ENCODE data around the gene ATXN7.

The ATXN7 gene

DNA sequence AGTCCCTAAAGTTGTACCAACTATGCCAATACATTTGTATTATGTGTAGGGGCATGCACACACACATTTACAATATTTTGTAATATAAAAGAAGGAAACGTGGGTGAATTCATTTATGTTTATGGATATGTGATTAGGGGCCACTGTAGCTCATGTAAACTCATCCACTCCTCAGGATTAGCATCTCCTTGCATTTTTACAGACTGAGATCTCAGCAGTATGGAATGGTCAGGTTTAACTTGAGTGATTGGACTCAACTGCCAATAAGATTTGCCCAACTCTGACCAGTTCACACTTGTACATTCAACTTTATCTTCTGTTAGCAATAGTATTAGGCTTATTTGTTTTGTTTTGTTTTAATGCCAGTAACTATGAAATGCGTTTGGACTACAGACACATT lies 123.2 kb downstream of the ATXN7 start:
- ATAC-seq: no peak
- H3K4me3 Mint-ChIP-seq: no peak overlapping the region
- peaks cover 20% of the 10 kb centered on the region for H3K36me3 Mint-ChIP-seq
- H3K4me1 Mint-ChIP-seq: peaks cover 25% of the 10 kb centered on the region
- H3K9me3 Mint-ChIP-seq: no peaks in the 10 kb centered on the region
- no peak for DNase-seq (ENCODE audit: low spot score in 2 of 2)
- peak overlapping the region; percentile 57 for H3K27ac Mint-ChIP-seq

DNA sequence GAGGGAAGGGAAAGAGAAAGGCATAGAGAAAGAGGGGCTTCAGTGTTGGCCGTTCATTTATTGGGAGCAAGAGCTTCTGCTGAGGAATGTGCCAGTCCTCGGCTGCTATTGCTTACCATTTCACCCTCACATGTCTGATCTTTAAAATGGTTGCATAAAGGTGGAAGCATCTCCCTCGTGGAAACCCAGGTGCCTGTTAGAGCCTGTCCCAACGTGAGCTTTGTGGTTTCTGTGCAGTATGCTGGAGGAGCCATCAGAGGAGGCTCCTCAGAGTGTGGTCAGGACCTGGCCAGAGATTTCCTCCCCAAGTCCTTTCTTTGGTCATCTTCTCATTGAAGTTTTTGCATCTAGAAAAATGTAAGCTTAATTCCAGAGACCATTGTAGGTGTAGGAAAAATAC lies 125.3 kb downstream of the ATXN7 start:
- Mint-ChIP-seq H3K9me3 (no peaks in the 10 kb centered on the region), H3K4me3 (no peak overlapping the region), H3K36me3 (no peaks in the 10 kb centered on the region), H3K4me1 (peaks cover 25% of the 10 kb centered on the region), H3K27ac (peak overlapping the region; percentile 19)
- ATAC-seq (no peak), DNase-seq (ENCODE audit: low spot score in 2 of 2) (no peak)

DNA sequence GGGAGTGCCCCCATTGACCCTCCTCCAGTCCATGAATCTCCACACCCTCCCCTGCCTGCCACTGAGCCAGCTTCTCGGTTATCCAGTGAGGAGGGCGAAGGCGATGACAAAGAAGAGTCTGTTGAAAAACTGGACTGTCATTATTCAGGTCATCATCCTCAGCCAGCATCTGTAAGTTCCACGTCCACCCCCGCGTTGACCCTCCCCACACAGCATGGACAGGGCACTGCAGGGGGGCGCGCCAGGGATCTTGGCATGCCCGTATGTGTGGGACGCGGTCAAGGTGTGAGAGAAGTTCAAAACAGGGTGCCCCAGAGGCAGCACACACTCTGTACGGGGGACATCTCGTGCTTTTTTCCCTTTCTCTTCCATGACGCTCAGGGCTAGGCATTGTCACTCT lies 126.5 kb downstream of the ATXN7 start:
- DNase-seq (ENCODE audit: low spot score in 2 of 2) (no peak), ATAC-seq (no peak)
- H3K27ac Mint-ChIP-seq: peak overlapping the region; percentile 85
- no peak overlapping the region for H3K4me3 Mint-ChIP-seq
- H3K9me3 Mint-ChIP-seq: no peaks in the 10 kb centered on the region
- H3K4me1 Mint-ChIP-seq: peaks cover 16% of the 10 kb centered on the region
- H3K36me3 Mint-ChIP-seq: no peaks in the 10 kb centered on the region

DNA sequence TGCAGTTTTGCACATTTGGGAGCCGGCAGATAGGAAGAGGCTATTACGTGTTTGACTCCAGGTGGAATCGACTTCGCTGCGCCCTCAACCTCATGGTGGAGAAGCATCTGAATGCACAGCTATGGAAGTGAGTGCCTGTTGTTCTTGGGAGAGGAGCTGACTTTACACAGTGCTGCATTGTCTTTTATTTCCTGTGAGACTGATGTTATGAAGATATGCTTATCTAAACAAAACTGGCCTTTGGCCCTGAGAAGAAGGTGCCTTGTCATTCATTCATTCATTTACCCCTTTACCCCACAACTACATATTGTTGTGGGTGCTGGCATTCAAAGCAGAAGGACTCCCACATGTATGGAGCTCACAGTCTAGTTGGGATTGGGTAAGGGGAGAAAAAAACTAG lies 127.1 kb downstream of the ATXN7 start:
- H3K36me3 Mint-ChIP-seq: no peaks in the 10 kb centered on the region
- ATAC-seq (no peak), DNase-seq (ENCODE audit: low spot score in 2 of 2) (no peak)
- peak overlapping the region; percentile 85 for H3K27ac Mint-ChIP-seq
- no peak overlapping the region for H3K4me3 Mint-ChIP-seq
- peaks cover 15% of the 10 kb centered on the region for H3K4me1 Mint-ChIP-seq
- H3K9me3 Mint-ChIP-seq: no peaks in the 10 kb centered on the region

DNA sequence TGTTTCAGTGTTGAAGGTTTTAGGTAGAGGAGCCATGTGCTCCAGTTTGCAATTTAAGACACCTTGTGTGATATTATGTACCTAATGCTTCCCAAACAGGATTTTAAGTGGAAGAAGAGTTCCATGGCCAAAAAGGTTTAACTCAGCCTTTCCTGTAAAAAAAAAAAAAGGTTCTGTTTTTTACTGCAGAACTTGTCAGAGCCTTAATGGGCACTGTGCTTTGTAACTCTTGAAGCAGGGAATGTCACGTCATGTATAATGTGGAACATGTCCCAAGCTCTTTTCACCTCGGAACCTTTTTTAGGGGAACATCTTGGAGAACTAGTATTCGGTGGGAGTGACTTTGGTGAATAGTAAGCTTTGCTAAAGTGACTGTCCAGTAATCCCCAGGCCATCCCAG lies 128.0 kb downstream of the ATXN7 start:
- no peak overlapping the region for H3K4me3 Mint-ChIP-seq
- H3K4me1 Mint-ChIP-seq: peaks cover 16% of the 10 kb centered on the region
- no peaks in the 10 kb centered on the region for H3K36me3 Mint-ChIP-seq
- DNase-seq (ENCODE audit: low spot score in 2 of 2): no peak
- peak overlapping the region; percentile 85 for H3K27ac Mint-ChIP-seq
- H3K9me3 Mint-ChIP-seq: no peaks in the 10 kb centered on the region
- ATAC-seq: no peak

DNA sequence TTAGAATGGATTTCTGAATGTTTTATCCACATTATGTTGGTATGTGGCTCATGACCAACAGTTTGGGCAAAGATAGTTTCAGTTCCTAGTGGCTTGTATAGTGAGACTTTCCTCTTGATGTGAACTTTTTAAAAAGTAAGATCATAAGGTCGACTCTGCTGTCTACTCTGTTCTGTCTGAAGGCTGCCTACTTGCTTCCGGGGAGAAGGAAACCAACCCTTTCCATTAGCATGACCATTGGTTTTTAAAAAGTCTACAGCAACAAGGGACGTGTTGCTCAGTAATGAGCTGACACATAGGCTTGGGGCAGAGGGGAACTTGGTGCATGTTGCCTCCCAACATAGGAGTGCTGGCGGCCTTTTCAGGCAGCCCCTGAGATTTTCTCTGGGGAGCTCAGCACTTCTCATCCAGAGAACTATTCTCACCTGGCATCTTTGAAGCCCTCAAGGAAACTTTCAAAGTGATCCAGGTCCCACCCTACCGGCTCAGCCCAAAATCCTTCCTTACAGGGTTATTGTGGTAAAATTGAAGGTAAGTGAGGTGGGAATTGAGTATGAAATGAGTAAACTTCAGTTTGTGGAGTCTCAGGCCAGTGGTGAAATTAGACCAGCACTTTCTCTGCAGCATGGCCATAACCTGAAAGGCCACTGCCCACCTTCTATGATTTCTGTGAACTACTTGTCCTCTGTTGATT lies 129.0 kb downstream of the ATXN7 start:
- H3K4me1 Mint-ChIP-seq: peaks cover 16% of the 10 kb centered on the region

DNA sequence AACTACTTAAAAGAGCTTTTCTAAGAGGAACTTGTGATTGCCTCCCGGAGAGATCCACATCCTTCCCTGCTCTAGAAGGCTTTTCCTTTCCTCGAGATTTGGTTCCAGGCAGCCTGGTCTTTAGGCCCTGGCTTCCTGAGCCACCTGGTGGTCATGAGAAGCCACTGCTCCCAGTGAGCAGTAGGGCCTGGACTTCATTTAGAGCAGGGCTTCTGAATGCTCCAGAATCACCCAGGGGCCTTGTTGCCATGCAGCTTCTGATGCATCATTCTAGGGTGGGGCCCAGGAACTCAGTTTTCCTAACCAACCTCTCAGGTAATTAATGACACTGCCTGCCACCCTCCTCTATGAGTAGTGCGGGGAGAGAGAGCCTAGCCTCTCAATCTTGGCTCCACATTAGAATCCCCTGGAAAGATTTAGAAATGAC lies 130.0 kb downstream of the ATXN7 start:
- Mint-ChIP-seq H3K4me3 (no peak overlapping the region), H3K4me1 (peaks cover 16% of the 10 kb centered on the region), H3K27ac (peak overlapping the region; percentile 86), H3K36me3 (no peaks in the 10 kb centered on the region), H3K9me3 (no peaks in the 10 kb centered on the region)
- ATAC-seq: peak; percentile 87
- peak; percentile 24 to 57 for DNase-seq (ENCODE audit: low spot score in 2 of 2)

More for the DNA sequence above, 129.0 kb downstream of the ATXN7 start:
- H3K27ac Mint-ChIP-seq: peak overlapping the region; percentile 86
- H3K36me3 Mint-ChIP-seq: no peaks in the 10 kb centered on the region
- H3K4me3 Mint-ChIP-seq: no peak overlapping the region
- no peak for DNase-seq (ENCODE audit: low spot score in 2 of 2)
- no peaks in the 10 kb centered on the region for H3K9me3 Mint-ChIP-seq
- ATAC-seq: no peak

DNA sequence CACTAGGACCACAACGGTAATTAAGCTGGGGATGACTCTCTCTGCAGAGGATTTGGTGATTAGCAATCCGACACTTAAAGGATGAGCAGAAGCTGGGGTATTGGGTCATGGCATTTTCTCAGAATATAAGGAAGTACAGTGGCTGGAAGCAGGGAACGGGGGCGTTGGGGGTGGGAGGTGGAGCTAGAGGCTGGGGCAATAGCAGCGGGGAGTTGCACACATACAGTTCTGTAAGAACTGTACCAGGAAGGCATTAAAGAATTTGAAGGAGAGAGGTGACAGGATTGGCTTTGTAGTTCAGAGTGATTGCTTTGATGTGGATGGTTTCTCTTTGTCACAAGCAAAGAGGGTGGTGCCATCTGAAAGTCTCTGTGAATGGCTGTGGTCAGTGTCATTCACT lies 131.4 kb downstream of the ATXN7 start:
- no peaks in the 10 kb centered on the region for H3K9me3 Mint-ChIP-seq
- H3K4me1 Mint-ChIP-seq: peaks cover 16% of the 10 kb centered on the region
- DNase-seq (ENCODE audit: low spot score in 2 of 2) (no peak), ATAC-seq (no peak)
- H3K36me3 Mint-ChIP-seq: no peaks in the 10 kb centered on the region
- peak overlapping the region; percentile 92 for H3K27ac Mint-ChIP-seq
- no peak overlapping the region for H3K4me3 Mint-ChIP-seq

DNA sequence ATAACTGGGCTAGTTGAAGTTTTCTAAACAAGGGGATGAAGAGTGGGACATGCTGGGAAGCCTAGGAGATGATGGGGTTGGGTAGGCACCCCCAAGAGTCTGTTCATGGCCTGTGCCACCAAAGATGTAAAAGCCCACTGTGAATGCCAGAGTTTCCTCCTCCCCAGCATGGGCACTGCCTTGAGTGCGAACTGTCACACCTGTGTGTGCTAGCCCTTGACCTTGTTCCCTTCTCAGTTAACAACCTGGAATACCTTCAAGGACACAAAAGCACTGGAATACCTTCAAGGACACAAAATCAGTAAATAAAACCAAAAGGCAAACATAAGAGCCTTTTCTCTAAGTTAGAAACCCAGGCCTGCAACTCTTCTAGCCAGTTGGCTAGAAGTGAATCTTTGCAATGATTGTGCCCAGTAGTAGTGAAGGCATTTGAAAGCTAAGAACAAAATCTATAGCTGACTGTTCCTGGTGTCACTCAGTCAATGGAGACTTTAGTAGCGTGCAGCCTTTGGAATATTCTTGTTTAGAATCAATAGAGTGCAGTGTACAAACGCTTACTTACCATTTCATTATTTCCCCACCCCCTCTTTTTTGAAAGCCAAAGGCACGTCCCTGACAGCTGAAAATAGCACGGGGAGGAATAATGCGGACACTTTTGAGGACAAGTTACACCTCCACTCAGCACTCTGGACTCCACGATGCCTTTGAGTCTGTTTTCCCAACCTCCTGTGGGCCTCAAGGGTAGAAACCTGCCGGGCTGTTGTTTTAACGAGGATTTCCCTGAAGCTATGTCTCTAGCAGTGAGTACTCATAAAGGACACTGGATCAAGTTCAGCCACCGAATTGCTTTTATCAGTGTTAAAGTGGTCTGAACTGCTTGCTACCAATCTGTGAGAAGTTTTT lies 135.4 kb downstream of the ATXN7 start:
- H3K36me3 Mint-ChIP-seq: no peaks in the 10 kb centered on the region
- no peak overlapping the region for H3K4me3 Mint-ChIP-seq
- H3K27ac Mint-ChIP-seq: peak overlapping the region; percentile 56
- H3K4me1 Mint-ChIP-seq: peaks cover 11% of the 10 kb centered on the region
- H3K9me3 Mint-ChIP-seq: no peaks in the 10 kb centered on the region
- no peak for DNase-seq (ENCODE audit: low spot score in 2 of 2)
- ATAC-seq: no peak

DNA sequence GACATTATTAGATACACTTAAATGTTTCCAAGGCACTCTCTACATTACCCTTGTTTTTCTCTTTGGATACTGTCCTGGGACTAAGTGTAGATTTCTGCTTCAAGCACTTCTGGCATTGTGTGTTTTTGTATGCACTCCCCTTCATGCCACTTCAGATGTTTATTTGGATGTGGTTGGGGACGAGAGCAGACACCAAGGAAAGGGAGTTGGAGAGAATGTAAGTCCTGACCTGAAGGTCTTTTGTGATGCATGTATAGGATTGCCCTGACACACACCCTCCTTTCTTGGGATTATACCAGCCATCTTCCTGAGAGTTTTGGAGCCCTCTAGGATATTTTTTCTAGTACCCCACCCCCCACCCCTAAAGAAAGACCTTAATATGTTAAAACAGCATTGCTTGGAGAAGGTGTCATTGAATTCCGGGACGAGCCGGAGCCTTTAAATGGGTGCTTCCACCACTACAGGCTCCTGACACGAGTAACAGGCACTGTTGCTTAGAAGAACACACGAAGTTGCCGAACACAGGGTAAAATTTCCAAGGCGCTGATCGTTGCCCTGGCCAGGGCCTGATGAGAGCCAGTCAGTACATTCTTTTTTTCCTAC lies 136.9 kb downstream of the ATXN7 start:
- Mint-ChIP-seq H3K9me3 (no peaks in the 10 kb centered on the region), H3K4me1 (peaks cover 8% of the 10 kb centered on the region), H3K4me3 (no peak overlapping the region), H3K36me3 (no peaks in the 10 kb centered on the region), H3K27ac (peak overlapping the region; percentile 2)
- no peak for ATAC-seq
- no peak for DNase-seq (ENCODE audit: low spot score in 2 of 2)

DNA sequence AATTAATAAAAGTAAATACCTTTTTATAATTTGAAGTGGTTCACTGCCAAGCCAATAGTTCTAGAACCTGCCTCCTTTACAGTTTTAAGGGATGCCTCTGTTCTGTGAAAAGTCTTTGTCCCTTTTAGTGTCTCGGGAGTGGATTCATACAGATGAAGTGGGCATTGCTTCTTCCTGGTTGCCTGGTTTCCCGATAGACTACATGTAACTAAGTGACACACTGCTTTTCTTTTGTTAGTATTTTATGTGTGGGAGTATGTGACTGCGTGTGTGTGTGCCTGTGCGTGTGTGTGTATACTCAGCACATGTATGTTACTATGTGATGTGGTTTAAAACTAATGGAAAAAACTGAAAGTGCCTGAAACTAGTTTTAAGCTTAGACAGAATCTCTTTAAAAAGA lies 138.6 kb downstream of the ATXN7 start:
- Mint-ChIP-seq H3K4me1 (no peaks in the 10 kb centered on the region), H3K27ac (peak overlapping the region; percentile 10), H3K9me3 (no peaks in the 10 kb centered on the region), H3K4me3 (no peak overlapping the region), H3K36me3 (no peaks in the 10 kb centered on the region)
- DNase-seq (ENCODE audit: low spot score in 2 of 2): no peak
- ATAC-seq: no peak

DNA sequence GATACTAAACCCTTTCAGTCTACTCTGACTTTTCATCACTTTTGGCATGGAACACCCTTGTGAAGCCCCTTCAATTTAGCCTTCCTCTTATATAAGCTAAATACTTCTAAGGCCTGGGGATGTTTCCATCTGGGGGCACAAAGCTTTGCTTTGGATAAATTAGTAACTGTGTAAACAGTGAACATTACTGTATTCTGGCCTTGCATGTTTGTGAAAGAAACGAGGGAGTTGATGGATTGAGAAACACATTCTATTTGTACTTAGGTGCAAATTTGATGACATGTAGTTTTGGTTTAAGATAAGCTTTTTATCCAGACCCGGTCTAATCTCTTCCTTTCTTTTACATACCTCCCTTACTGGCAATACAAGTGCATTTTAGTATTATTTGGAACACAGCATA lies 139.9 kb downstream of the ATXN7 start:
- H3K27ac Mint-ChIP-seq: no peak overlapping the region
- no peaks in the 10 kb centered on the region for H3K4me1 Mint-ChIP-seq
- no peak for DNase-seq (ENCODE audit: low spot score in 2 of 2)
- no peaks in the 10 kb centered on the region for H3K36me3 Mint-ChIP-seq
- no peak for ATAC-seq
- H3K4me3 Mint-ChIP-seq: no peak overlapping the region
- no peaks in the 10 kb centered on the region for H3K9me3 Mint-ChIP-seq

DNA sequence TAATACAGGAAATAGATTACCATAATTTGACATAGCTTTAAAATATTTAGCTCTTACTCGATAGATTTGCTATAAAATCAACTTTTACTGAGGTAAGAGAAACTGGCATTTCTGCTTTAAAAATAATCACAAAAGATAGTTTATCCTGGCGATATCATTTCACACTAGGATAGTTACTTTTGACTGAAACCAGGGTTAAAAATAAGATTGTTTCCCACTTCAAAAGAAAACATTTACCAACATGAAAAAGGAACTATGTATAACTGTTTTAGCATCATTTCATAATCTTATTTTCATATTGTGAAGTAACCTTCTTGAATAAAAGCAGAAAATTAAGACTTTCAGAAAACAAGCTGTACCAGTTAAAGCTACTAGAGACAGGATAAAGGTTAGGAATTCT lies 144.3 kb downstream of the ATXN7 start:
- H3K4me3 Mint-ChIP-seq: no peak overlapping the region
- no peak for ATAC-seq
- peaks cover 6% of the 10 kb centered on the region for H3K4me1 Mint-ChIP-seq
- no peak overlapping the region for H3K27ac Mint-ChIP-seq
- DNase-seq (ENCODE audit: low spot score in 2 of 2): no peak
- H3K9me3 Mint-ChIP-seq: no peaks in the 10 kb centered on the region
- no peaks in the 10 kb centered on the region for H3K36me3 Mint-ChIP-seq

DNA sequence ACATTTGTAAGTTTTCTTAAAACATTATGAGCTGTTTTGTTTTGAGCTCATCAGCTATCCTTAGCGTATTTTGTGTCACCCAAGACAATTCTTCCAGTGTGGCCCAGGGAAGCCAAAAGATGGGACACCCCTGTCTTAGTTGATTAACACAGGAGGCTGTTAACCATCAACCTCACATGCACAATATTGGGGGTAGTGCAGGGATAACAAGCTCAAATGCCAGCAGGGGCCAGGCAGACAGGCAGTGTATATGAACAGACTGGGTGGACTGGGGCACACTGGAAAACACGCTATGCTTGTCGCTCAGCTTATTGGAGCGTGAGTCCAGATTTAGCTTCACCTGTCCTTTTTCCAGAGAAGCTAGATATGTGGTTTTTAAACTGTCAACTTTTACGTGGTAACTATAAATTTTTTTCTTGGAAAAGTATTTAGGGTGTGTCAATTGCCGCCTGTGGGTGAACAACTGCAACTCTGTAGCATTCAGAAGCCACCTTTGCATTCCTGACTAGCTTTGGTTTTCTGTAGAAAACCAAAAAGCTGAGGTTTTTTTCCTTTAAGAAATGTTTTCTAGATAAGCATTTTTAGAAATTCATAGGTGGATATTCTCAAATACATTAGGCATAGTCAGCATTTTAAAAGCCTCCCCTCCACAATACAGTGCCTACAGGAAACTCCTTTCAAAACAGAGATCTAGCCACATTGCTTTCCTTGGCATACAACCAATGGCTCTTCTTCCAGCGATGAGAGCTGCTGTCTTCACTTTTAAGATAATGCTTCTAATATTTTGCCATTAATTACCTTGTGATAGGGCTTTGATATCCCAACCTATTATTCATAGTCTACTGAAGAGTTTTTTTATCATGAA lies 145.1 kb downstream of the ATXN7 start:
- Mint-ChIP-seq H3K4me1 (peaks cover 6% of the 10 kb centered on the region), H3K36me3 (no peaks in the 10 kb centered on the region), H3K4me3 (no peak overlapping the region), H3K9me3 (no peaks in the 10 kb centered on the region), H3K27ac (no peak overlapping the region)
- no peak for DNase-seq (ENCODE audit: low spot score in 2 of 2)
- ATAC-seq: no peak

DNA sequence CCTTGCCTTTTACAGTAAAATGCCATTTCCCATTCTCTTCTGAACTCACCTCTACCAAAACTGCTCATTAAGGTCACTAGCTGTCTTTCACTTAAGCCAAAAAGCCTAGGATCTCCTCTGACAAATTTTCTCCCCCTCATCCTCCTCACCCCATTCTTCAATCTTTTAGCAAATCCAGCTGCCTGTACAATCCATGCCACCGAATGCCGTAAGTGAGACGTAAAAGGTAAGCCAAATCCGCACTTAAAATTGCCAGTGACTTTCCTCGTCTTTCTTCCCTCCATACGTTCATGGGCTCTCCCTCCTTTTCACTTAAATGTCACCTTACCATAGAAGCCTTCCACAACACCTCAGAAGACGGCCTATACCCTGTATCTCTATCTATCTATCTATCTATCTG lies 145.9 kb downstream of the ATXN7 start:
- no peaks in the 10 kb centered on the region for H3K9me3 Mint-ChIP-seq
- no peak for DNase-seq (ENCODE audit: low spot score in 2 of 2)
- H3K4me3 Mint-ChIP-seq: no peak overlapping the region
- peaks cover 11% of the 10 kb centered on the region for H3K4me1 Mint-ChIP-seq
- peak overlapping the region; percentile 12 for H3K27ac Mint-ChIP-seq
- H3K36me3 Mint-ChIP-seq: no peaks in the 10 kb centered on the region
- no peak for ATAC-seq
